K562 (cell line): ENCODE data around the gene WWOX.

Experiments
- CTCF ChIP-seq, 3 experiments: IDR thresholded peaks in 2 of 3; conservative IDR thresholded peaks in 1 of 3; 2 replicates each; pipeline ENCODE4 v1.5.1; 2011 to 2012; ENCODE audit warnings: low read length in 3 of 3, mild to moderate bottlenecking in 3 of 3, control low read depth in 2 of 3, improper control_type of control experiment in 1 of 3, inconsistent platforms in 1 of 3, low read depth in 1 of 3, mixed read lengths in 1 of 3, moderate library complexity in 1 of 3; ENCODE audit not compliant: insufficient read depth in 2 of 3
- EZH2 ChIP-seq: IDR thresholded peaks from 2 replicates; pipeline ENCODE4 v1.6.1; 2012; ENCODE audit warnings: low read depth, mild to moderate bottlenecking, inconsistent platforms, low read length, borderline replicate concordance
- FOXM1 ChIP-seq, 2 experiments: fragments of 450-650 bp in 1 of 2; sonication (generic) in 1 of 2; formaldehyde crosslinking in 1 of 2; IDR thresholded peaks; 2 replicates each; pipeline versions ENCODE4 v1.6.1 to v1.9.0; 2017 to 2022; ENCODE audit warnings: low read depth in 2 of 2, mild to moderate bottlenecking in 2 of 2, missing genetic modification reagents in 1 of 2, moderate library complexity in 1 of 2
- ILK ChIP-seq: fragments of 450-650 bp; IDR thresholded peaks from 2 replicates; pipeline ENCODE4 v1.6.1; 2016; ENCODE audit warnings: missing genetic modification characterization, low read depth, mild to moderate bottlenecking, missing compliant biosample characterization, moderate library complexity, borderline replicate concordance
- NCOA4 ChIP-seq: fragments of 450-650 bp; IDR thresholded peaks from 2 replicates; pipeline ENCODE4 v1.6.1; 2018; ENCODE audit warnings: mild to moderate bottlenecking; ENCODE audit not compliant: partially characterized antibody
- POLR2AphosphoS2 ChIP-seq: IDR thresholded peaks from 2 replicates; pipeline ENCODE4 v1.6.1; 2012; ENCODE audit warnings: low read length, improper control_type of control experiment
- ZNF224 ChIP-seq: sonication (generic); formaldehyde crosslinking; IDR thresholded peaks from 2 replicates; pipeline ENCODE4 v1.8.0; 2022; ENCODE audit warnings: mild to moderate bottlenecking, missing genetic modification reagents
- ZNF274 ChIP-seq: IDR thresholded peaks from 2 replicates; pipeline ENCODE4 v1.6.1; 2011; ENCODE audit warnings: low read depth, mild to moderate bottlenecking, low read length, moderate library complexity, borderline replicate concordance

GRCh38 chr16:78718141-78718540 is 618.7 kb downstream of the WWOX start:
- TF ChIP-seq CTCF (IDR thresholded peaks at IDR 0.05 in 2 of 3, conservative IDR thresholded peaks at IDR 0.05 in 1 of 3; ENCODE audit: insufficient read depth in 2 of 3, low read depth in 1 of 3, low read length in 3 of 3) = no peak
- no peak for TF ChIP-seq ILK (tag)
- TF ChIP-seq FOXM1 (IDR thresholded peaks at IDR 0.05; ENCODE audit: low read depth) = no peak
- no peak for TF ChIP-seq FOXM1 (CRISPR knock-in tag; IDR thresholded peaks at IDR 0.05; ENCODE audit: low read depth)
- TF ChIP-seq ZNF274 = no peak
- TF ChIP-seq EZH2 = no peak
- TF ChIP-seq POLR2AphosphoS2 = no peak
- no peak for TF ChIP-seq NCOA4
- no peak for TF ChIP-seq ZNF224 (CRISPR knock-in tag)
